Left renal pelvis (tissue), 4 donors: ENCODE data around the gene TEX2. TPM values are rescaled to one million over a fixed set of nuclear protein-coding genes. Genes with fewer than 3 reads are reported as not detected.
"Not testable (repeated sequence)": the region's sequence is repeated elsewhere in the genome, so short reads cannot be mapped to it uniquely, and the experiment has no call there.

ENCODE experiments used
- DNase-seq, 4 donors: peaks; one replicate each; pipeline ENCODE4 v3.0.0-alpha.2; 2013; ENCODE audit warnings: low read depth in 4 of 4, low spot score in 3 of 4
- polyA plus RNA-seq, 4 donors: library from polyadenylated mRNA; unstranded; fragments of 120-200 nt; gene quantifications; one replicate each; pipeline ENCODE4 v1.2.1, GENCODE V29; 2013; ENCODE audit not compliant: insufficient read length in 4 of 4

TEX2 gene
- polyA plus RNA-seq, 4 donors, result 24.8 to 37.5 (median 27.8) TPM

- DNase-seq, result no peak
These were observed 46.5 kb downstream of the TEX2 start for GRCh38 chr17:64216338-64217248.

- no peak for DNase-seq
These were observed 47.1 kb downstream of the TEX2 start for GRCh38 chr17:64216000-64216337.

DNA sequence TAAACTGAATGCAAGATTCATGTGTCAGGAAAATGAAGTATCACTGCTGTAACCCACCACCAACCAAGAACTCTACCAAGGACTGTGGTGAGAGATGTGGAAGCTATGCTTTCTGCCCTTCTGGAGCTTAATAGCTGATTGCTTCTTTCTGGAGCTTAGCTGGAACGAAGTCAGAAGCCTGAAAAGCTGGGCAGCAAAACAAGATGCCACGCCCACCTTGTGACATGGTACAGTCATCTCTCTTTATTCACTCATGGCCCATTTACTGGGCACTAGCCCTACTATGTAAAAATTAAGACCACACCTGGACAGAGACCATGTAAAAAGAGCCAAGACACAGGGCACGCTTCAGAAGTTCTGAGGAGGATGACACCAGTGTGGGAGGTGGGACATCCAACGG is 48.1 kb downstream of the TEX2 start:
- no peak for DNase-seq

DNA sequence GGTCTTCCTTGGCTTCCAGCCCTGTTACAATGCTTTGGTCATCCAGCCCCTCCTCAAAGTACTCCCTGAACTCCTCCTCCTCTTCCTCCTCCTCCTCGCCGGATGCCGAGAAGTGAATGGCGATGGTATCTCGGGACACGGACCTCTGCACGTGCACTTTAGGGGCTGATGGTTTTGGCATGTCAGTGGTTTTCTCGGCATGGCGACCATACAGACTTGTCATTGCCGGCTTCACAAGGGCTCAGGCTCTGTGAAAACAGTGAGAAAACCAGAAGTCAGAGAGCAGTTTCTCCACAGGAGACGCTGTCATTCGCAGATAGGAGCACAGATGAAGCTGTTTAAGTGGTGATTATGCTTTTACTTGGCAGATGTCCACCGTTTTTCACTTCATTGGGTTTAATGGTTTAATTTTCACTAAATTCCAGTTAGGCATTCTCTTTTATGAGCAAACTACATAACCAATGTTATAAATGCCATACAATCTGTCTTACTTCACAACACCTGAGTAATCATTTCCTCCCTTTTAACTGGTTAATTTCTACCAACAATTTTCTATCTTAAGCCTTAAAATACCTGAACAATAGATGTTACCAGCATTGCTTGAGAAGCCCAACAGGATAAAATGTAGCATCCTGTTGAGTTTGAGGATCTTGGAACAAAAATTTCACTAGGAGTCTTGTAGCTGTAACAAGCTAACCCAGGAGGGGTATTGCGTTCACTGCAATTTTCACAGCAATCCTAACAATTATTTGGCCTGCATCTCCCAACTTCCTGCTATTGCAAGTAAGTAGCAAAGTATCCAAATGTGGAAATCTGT is 48.9 kb downstream of the TEX2 start:
- no peak for DNase-seq

GRCh38 chr17:64212122-64212521 is 50.9 kb downstream of the TEX2 start:
- DNase-seq, result no peak

GRCh38 chr17:64209983-64210382 is 53.1 kb downstream of the TEX2 start:
- no peak for DNase-seq

- no peak for DNase-seq
These were observed 53.6 kb downstream of the TEX2 start for GRCh38 chr17:64209356-64209941.

DNA sequence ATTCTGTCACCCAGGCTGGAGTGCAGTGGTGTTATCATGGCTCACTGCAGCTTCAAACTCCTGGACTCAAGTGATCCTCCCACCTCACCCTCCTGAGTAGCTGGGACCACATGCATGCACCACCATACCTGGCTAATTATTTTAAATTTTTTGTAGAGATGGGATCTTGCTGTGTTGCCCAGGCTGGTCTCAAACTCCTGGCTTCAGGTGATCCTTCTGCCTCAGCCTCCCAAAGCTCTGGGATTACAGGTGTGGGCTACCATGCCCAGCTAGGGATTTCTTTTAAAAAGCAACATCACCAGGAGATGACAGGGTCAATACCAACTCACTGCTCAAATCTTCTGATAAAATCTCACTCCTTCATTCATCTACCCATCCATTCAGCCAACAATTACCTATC is 54.4 kb downstream of the TEX2 start:
- DNase-seq, result not testable (repeated sequence)

DNA sequence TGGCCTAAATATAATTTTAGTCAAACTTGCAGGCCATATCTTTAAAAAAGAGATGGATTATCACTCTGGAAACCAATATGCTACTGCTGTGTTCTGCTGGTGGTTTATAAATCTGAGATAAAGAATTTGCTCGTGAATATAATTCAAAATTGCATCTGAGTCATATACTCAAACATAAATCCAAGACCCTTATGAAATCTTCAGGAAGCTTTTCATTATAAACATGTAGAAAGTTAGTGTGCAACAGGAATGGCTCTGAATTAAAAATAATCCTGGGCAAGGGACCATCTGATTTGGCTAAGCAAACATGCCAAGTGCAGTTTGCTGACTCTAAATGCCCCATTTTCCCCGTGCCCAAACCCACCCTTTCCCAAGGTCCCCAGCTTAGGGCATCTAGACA is 57.3 kb downstream of the TEX2 start:
- DNase-seq, result no peak

- DNase-seq, result no peak
These were observed 59.4 kb downstream of the TEX2 start for GRCh38 chr17:64203630-64204029.

GRCh38 chr17:64202683-64203344 is 60.2 kb downstream of the TEX2 start:
- DNase-seq, result no peak

DNA sequence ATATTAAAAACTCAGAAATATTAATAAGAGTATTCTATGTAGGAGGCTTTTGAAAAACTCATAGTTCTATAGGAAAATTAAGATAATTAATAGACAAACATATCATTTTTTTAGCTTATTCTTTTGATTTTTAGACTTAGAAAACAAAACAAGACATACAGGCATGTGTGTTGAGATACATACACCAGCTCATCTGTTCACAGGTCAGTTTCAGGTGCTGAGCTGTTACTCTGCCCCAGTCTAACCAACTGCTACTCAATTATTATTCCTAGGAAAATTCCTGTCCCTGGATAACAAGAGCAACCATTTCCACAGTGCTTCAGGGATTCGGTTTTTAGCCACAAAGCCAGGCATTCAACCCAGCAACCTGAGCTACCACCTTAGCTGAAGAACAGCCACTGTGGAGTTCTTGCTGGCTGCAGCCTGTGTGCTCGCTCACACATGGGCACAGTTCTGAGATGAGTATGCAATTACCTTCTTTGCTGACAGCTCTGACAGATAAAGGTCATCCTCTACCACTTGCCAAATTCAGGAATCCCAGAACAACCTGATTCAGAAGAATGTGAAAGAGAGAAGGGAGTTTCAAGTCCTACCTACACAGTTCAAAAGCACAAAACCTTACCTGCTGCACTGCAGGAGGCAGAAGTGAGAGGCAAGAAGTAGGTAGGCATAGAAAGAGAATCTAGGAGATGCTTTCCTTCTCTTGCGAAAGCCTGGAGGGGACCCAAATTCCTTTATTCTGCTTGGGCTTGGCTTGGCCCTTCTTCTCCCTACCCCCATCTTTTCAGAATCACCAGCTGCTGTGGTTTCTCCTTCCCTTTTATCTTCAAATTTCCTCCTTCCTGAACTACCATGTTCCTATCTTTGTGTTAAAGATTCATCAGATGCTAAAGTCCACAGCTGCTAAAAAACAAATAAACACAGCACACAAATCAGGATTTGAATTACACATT is 62.7 kb downstream of the TEX2 start:
- no peak for DNase-seq

DNA sequence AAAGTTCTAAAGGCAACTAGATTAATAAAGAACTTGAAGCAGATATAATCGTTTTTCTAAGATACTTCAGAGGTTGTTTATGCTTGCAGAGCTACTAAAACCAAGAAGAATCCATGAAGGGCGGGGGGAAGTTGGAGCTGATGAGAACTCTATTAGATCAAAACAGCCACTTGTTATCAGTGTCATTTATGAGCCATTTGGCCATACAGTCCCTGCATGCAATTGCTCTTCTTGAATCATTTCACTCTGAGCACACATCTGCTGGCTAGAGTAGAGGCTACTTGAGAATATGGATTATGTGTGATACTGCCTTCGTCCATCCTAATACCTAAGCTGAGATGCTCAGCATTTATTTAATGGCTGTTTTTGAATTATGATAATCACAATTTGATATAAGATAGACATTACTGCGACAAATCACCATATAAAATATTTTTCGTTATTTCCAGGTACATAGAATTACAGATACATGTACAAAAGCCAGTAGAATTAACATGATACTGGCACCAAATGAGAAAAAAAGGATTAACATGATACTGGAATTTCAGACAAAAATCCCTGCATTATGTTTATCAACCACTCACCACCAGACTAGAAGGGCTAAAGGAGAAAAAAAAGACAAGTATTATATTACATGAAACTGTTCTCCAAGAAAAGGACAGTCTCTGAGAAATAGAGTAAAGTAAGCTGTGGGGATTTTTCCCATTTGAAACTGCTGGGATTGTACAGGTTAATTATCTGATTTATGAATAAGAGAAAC is 64.5 kb downstream of the TEX2 start:
- no peak for DNase-seq

DNA sequence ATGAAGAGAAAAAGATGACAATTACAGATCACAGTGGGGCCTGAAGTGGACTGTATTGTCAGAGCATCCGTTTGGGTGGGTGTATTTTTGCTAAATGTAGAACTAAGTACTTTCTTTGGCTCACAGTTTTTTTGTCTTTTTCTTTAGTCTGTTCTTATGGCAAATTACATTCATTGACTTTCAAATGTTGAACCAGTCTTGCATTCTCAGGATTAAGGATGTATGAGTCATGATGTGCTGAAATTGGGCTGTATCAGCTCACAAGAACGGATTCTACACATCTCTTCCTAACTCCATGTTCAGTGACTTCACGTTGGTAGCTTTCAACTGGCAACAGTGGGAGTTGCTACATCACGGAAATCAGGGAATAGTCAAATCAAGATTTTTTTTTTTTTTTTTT is 66.5 kb downstream of the TEX2 start:
- DNase-seq, result no peak

GRCh38 chr17:64193561-64193960 is 69.5 kb downstream of the TEX2 start:
- DNase-seq, result no peak

DNA sequence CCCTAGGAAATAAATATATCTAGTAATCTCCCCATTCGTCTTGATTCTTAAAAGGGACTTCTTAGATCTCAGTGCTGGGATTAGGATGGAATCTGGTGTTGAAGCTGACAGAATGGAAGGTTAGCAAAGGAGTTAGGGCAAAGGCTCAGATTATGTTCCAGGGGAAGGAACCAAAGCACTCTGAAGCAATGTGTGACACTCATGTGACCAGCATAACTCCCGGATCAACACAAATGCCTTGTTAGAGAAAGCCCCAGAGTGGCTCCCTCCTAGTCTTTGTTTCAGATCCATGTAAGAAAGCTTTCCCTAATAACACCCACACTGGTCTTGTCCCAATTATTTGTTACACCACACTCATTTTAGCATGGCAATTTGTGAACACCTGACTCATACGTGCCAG is 70.5 kb downstream of the TEX2 start:
- DNase-seq, result no peak

DNA sequence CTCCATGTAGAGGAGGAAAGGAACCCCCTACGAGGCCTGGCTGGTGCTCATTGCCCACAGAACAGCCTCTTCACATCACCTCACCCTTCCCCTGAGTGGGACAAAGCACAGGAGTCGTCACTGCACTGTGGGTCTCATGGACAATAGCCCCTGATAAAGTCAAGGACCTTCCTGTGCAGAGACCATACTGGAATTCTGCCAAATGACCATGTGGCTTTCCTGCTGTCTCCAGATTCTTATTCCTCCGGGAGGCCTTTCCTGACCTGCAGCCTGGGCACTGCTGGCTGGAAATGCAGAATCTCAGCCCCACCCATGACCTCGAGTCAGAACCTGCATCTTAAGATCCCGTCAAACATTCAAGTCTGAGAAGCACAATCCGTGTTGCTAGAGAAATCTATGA is 72.6 kb downstream of the TEX2 start:
- DNase-seq, result no peak

- DNase-seq, result no peak
These were observed 75.0 kb downstream of the TEX2 start for GRCh38 chr17:64188088-64188487.
